ENCODE measurements around the gene ARSD.

GRCh38 chrX:2870650-2871049, 58.5 kb downstream of the ARSD start:
- no peak for TF ChIP-seq POLR2AphosphoS5 (IDR thresholded peaks at IDR 0.05; ENCODE audit: borderline replicate concordance, low read depth, low read length)
- TF ChIP-seq EZH2 (IDR thresholded peaks at IDR 0.05), result no peak
- TF ChIP-seq FOXP2 (optimal IDR thresholded peaks at IDR 0.05; ENCODE audit: control extremely low read depth, extremely low read length, insufficient read depth), result no peak

All from SK-N-MC (cell line).